HG03139 (cell line): ENCODE data around the gene CDHR2.

Source experiments
- ATAC-seq: cut with Tn5 transposase; IDR thresholded peaks from one replicate; pipeline ENCODE4 v1.9.1; 2021; ENCODE audit not compliant: unreplicated experiment

The CDHR2 gene

DNA sequence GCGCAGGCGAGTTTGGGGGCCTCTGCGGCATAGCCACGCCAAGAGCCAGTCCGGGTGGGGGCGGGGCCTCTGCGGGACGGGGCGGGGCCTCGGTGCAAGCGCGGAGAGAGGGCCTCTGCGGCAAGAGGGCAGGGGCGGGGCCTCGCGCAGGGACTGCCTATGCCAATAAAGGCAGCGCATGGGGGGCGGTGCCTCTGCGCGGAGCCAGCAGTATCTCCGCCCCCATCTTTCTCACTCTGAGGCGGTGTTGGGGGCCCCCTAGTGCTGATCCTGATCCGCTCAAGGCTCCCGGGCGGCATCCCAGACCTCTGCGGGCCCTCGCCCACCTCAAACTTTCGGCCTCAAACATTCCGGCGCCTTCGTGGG is 70.0 kb downstream of the CDHR2 start:
- no peak for ATAC-seq

DNA sequence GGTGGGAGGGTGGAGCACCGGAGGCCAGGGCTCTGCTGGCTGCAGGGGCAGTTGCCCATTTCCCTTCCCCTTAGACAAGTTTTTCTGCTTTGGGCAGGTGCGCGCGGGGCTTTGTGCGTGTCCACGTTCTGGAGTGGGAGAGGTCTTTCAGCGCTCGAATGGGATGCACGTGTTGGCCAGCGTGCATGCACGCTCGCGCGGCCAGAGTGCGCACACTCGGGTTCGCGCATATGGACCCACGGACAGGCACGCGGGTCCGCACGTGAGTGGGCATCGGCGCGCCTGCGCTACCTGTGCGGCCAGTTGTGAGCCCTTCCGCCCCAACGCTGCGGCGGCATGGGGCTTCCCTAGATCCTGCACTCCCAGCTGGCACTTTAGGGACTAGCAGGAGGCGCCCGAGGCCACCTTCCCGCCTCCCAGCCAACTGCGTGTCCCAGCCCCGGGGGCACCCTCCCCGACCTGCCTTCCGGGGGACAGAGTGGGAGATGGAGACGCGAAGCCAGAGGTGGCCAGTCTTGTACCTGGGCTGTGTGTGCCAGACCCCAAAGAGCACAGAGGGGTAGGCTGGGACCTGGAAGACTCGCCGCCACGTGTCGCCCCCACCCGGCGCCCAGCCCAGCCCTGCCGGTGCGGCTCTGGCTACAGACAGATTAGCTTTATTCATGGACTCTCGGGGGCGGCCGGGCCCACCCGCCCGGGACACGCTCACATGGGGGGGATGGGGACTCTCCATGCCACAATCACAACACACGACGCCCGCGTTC is 70.6 kb downstream of the CDHR2 start:
- no peak for ATAC-seq

DNA sequence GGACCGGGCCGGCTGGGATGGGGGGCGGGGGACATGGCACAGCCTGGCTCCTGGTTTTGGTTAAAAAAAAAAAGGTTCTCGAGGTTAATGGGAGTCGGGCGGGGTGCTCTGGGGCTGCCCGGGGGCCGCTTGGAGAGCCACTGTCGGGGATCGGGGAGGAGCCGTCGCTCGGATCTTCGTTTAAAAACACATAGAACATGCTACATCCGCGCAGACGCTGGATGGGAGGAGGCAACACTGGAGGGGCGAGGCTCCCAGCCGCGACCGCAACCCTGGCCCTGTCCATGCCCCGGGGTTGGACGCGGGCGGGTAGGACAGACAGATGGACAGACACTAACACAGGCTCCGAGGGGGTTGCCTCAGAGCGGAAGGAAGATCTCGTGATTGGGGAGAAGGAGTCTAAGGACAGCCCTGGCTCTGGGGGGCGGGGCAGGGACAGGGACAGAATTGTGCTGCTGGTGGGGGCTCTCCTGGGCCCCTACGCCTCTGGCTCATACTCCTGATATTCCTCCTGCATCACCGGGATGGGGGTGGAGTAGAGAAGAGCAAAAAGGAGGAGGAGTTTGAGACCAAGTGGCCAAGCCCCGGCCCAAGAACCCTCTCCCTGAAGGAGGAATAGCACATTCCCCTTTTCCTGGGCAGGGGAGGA is 71.3 kb downstream of the CDHR2 start:
- no peak for ATAC-seq

DNA sequence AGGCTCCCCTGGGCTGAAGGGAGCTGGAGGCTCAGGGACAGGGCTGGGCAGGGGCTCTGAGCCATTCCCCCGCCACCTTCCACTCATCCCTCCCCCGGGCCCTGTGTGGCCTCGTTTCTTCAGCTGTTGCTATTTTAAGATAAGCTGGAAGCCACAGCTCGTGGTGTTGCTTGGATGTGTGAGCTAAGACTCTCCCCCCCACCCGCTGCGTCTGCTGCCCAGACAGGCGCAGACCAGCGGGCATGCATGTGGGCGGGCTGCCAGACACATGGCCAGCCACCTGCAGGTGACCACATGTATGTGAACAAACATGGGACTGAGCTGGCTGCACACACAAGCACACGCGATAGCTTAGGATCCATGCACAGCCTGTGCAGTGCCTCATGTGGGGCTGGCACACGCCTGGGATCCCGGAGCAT is 72.5 kb downstream of the CDHR2 start:
- ATAC-seq: no peak

DNA sequence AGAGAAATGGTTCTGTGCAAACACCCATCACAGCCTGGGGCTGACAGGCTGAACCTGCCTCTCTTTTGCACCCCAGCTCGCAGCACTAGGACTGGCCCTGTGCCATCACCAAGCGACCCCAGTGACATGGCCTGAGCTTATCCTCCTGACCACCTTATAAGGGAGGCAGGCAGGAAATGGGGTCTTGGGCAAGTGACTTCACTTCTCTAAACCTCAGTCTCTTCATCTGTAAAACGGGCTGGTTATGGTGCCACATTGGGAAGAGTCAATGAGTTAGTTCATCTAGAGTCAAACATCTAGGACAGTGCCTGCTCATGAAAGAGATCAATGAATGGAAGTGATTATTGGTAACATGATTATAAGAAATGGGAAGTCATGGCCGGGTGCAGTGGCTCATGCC is 75.0 kb downstream of the CDHR2 start:
- ATAC-seq: no peak

DNA sequence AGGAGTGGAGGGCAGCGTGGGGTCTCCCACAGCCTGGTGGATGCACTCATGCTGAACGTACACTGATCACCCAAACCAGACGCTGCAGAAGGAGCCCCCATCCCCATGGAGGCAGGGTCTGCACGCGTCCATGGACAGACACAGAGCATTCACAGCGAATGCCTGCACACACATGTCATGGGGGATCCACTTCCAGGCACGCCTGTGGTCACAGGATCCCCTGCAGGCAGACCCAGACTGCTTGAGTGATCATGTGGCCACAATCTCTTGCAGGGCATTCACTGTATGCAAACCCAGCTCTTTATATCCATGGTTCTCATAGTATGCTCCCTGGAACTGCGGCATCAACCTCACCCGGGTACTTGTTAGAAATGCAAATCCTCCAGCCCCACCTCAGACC is 75.8 kb downstream of the CDHR2 start:
- ATAC-seq: no peak

DNA sequence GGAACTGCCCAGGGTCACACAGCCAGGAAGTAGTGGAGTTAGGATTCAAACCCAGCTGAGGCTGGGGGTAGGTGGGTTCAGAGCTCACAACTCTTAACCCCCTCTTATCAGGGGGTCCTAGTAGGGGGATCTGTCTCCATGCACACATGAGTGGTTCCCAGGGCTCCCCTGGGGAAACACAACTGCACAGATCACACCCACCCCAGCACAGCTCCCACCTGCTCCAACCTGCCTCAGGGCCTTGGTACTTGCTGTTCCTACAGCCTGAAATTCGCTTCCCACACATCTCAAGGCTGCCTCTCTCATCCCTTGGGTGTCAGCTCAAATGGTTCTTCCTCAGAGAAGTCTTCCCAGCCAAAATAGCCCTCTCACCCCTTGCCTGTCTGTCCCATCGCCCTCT is 76.4 kb downstream of the CDHR2 start:
- ATAC-seq: no peak

DNA sequence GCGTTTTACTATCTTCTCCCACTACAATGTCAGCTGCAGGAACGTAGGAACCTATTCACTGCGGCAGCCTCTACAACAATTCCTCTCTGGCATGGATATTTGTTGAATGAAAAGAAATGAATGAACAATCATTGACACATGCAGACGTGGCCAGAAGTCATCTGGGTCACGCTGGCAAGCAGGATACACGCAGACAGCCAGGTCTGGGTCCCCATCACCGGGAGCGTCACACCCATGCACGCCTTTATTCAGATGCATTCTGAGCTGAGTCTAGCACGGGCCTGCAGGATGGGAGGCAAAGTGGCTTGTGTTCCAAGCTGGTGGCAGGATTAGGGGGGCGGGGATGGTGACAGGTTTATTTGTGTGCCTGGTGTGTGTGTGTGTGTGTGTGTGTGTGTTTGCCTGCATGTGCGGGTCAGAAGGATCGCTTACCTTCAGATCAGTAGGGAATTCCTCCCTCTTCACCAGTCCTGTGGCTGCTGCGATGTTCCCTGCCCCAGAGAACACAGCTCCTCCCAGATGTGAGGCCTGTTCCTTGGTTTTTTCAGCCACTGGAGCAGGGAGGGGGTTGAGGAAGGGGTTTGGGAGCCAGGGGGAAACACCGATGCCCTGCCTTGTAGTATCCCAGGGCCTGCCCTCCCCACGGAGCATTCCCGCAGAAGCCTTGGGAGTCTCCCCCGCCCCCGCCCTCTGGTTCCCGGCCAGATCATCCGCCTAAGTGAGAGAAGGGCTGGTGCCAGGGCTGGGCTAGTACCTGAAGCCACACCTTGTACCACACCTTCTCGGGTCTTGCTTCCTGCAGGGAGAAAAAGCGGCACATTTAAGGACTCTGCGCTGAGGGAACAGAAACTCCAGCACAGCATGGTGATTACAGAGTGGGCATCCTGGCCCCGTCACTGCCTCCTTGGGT is 77.1 kb downstream of the CDHR2 start:
- no peak for ATAC-seq

DNA sequence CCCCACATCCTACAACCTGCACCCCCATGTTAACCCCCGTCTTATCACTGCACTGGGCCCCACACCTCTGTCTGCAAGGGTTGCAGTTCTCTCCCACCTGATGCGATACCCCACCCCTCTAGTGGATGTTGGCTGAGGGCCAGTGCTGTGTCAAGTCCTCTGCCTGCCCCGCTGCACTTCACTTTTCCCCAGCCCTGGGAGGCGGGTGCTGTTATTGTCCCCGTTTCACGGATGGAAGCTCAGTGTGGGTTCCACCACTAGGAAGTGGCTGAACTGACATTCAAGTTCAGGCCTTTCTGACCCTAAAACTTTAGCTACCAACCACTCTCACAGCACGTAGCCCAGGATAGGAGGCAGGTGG is 77.7 kb downstream of the CDHR2 start:
- ATAC-seq: no peak

DNA sequence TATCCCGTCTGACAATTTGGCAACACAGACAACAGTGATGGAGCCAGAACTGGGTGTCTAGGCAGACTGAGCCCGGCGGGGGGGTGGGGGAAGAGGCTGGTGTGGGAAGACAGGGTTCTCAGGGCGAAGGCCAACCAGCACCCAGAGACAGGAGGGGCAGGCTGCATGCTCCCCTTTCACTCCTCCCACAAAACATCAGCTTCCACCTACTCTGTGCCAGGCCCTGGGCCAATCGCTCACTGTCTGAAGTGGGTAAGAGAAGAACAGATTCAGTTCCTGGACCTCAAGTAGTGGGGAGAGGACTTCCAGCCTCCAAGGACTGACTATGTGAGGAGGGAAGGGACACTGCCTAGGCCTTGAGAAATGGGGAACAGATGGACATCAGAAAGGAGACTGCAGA is 78.4 kb downstream of the CDHR2 start:
- ATAC-seq: no peak

DNA sequence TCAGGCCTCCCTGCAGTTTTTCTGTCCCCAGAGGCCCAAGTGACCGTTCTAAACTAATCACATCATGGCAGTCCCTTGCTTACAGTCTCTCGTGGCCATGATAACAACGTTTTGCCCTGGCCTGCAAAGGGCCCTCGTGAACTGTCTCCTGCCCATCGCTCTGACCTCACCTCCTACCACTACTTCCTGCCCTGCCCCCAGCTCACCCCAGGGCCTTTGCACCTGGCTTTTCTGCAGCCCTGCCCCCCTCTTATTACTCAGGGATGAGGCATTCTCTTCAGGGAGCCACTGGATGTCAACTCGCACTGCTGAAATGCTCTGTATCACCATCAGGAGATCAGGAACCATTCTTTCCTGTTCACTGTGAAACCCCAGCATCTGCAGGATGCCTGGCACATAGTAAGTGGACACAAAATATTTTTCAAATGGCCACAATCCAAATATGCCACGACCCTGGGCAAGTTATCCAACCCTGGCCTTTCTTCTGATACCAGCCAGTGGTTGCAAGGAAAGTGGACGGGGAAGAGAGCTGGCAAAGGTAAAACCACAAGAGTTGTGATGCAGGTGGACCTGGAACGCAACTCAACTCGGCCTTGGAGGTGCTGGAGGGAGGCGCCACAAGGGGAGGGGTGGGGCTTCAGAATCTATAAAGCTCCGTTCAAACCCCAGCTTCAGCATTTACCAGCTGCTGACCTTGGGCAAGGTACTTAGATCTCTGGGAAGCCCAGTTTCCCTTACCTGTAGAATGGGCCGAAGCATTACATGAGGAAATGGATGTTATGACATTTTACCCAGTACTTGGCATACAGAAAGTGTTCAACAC is 79.5 kb downstream of the CDHR2 start:
- no peak for ATAC-seq

DNA sequence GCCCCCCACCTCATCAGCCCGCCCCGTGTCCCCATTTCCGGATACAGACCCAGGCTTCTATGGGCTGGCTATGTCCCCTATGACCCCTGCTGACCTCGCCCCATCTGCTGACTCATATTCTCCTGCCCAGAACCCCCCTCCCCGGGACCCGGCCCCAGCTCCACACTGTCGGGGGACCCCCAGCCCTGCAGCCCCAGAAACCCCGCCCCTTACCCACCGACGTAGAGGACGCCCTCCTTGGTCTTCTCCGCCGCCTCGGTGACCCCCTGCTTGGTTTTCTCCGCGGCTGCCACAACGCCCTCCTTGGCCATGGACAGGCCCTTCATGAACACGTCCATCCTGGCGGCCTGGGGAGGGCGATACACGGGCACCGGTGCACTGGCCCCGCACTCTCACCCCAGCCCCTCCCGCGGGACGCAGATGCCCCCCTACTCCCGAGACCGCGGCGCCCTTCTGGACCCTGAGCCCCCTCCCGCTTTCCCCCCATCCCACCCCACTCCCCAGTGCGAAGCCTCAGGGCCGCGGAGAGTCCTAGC is 80.2 kb downstream of the CDHR2 start:
- ATAC-seq: no peak

DNA sequence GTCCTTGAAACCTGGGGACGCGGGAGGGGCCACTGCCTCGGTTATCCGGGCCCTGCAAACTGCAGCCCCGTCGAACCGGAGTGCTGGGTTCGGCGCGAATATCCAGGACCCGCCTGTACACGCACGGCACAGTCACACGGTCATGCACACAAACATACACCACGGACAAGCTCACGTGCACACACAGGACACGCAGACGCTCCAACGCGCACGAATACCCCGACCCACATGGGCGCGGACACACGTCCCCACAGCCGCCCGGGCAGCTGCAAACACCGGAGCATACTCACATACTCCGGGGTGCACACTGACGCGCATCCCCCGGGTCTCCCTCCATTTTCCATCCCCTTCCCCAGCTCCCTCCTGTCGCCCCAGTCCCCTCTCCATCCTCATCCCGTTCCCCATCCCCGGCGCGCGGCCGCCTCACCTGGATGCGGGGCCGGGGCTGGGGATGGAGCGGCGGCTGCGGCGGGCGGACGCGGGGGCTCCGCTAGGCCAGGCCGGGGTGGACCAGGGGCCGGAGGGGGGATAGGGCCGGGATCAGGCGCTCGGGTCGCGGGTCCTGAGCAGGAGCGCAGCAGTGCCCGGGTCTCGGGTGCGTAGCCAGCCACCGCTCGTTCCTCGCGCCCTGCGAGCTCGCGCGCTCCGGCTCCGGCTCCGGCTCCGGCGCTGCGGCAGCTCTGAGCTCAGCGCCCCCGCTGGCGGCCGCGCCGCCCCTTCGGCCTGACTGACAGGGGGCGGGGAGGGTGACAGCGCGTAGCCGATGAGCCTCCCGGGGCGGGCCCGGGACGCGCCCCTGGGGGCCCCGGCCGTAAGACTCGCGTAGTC is 80.9 kb downstream of the CDHR2 start, which contains the start of the genes EIF4E1B and SNCB:
Gene EIF4E1B (plus strand): TSS at position 823 of the 828 bp plus-strand sequence. CDS start 12,113 bp downstream, outside the sequence.
Gene SNCB (minus strand): TSS at position 682 of the 828 bp plus-strand sequence. CDS start 880 bp downstream, outside the sequence.
- ATAC-seq: no peak

DNA sequence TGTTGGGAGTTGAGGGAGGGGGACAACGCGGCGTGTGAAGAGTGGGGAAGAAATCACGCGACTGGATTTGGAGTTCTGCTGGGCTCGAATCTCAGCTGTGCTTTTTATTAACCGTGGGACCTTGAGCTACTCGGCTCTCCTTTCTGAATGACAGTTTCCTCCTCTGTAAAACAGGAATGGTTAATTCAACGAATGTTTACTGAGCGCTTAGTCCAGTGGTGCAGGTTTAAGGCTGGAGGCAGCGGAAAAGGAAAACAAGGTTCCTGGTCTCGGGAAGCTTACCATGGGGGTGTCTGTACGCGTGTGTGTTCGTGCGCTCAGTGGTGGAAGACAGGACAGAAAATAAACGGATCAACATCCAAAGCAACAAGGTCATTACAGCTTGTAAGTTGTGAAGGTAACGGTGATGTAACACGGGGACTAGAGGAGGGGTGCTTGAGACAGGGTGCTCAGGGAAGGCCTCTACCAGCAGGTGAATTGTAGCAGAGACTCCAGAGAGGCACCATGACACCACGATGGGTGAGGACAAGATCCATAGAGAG is 81.6 kb downstream of the CDHR2 start:
- no peak for ATAC-seq

DNA sequence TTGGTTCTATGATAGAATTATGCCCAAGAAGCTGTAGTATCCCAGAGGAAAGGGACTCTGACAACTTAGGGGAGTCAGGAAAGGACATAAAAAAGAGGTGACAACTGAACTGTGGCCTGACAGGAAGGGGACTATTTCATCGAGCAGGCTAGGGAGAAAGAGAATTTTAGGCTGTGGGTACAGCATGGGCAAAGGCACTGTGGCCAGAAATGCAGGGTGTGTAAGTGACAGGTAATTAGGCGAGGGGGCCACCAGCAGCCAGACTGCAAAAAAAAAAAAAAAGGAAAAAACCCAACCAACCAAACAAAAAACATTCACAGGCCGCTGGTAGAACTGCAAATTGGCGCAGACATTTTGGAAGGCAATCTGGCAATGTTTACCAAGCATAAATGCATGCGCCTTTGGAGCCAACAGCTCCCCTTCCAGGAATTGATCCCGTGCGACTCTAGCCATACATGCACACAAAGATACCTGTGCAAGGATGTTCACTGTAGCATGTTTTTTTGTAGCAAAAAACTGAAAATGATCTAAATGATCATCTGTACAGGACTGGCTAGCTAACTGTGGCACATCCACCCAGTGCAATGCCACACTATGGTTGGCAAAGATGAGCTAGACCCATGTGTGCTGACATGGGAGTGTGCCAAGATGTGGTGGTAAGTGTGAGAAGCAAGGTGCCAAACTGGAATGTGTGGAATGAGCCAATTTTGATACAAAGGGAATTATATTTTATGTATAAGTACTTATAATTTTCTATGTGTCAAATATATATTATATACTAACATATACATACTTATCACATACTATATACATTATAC is 82.5 kb downstream of the CDHR2 start:
- no peak for ATAC-seq

DNA sequence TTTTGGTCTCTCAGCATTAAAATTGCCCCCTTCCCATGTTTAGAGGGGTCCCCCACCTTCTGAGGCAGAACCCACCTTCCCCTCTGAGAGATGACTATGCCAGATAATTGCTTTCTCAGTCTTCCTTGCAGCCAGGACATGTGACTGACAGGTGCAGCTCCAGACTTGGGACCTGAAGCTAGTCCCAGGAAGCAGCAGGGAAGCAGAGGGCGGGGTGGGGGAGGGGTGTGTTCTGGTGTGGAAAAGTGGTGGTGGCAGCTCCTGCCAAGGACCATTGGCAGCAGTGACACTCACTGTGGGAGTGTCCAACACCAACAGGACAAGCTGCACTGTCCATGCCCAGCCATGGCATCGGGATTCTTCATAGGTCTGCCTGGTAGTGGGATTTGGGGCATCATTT is 83.6 kb downstream of the CDHR2 start:
- ATAC-seq: no peak

DNA sequence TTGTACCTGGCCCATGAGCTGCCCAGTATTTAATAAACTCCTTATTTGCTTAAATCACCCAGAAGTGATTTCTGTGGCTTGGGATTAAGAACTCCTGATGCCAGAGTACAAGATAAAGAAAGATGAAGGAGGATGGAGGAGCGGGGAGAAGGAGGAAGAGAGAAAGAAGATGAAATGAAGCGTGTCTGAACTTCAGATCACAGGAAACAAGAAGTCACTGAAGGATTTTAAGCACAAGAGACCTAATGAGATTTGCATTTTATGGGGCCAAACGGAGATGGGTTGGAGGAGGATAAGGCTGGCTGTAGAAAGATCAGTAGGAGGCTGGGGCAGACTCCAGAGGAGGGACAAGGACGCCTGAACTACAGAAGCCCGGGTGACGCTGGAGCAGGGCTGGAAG is 84.5 kb downstream of the CDHR2 start:
- ATAC-seq: no peak

DNA sequence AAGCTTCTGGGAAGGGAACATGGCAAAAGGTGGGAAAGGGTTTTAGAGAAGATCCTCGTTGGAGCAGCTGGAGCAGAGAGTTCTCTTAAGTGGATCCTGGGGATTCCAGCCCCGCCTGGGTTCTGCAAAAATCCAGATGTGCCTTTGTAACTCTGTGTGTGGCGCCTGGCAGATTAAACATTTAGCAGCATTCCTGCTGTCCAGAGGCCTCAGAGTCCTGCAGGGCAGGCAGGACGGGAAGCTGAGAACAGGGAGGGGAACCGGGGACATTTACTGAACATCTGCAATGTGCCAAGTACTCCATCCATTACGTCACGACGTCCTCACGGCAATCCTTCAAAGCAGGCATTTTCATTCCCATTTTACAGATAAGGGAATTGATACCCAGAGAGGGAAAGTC is 87.3 kb downstream of the CDHR2 start:
- no peak for ATAC-seq

DNA sequence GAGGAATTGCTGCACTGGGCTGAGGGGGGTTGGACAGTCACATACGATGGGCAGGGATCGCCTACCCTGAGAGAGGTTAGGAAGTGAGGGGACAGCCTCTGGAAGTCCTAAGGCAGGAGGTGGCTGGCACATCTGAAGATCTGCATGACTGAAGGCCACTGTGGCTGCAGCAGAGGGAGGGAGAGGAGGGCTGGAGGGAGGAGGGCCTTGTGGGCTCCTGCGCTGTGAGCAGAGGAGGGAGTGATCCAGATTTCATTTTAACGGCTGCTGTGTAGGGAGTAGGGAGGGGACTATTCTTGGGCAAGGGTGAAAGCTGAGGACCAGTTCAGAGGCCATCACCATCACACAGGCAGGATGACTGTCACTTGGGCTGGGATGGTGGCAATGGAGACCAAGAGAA is 88.4 kb downstream of the CDHR2 start:
- ATAC-seq: no peak
